GM10248 (cell line): ENCODE data around the gene EFHC1.
A peak's percentile ranks its signal among the peaks of the same experiment; 100 is the strongest.

Source experiments
- CTCF ChIA-PET: fragments of 300-600 bp; sonication (Branson Sonifier 250); formaldehyde crosslinking; extraction: SDS; loops from one replicate; lab custom pipeline; 2021; ENCODE audit warnings: antibody characterized with exemption; lab: Yijun Ruan, JAX
- POLR2A ChIA-PET: fragments of 350-650 bp; sonication (Branson Sonifier 250); formaldehyde crosslinking; extraction: SDS; loops from one replicate; lab custom pipeline; 2020; ENCODE audit warnings: antibody characterized with exemption; lab: Yijun Ruan, JAX
- DNase-seq: peaks from one replicate; pipeline ENCODE4 v3.0.0; 2012; ENCODE audit errors: extremely low spot score
- TF ChIP-seq, protein P1 (sequence below): IDR thresholded peaks from 2 replicates; pipeline ENCODE4 v1.5.1; 2012; ENCODE audit warnings: mild to moderate bottlenecking, low read depth; ENCODE audit errors: extremely low read depth, missing control alignments, control extremely low read depth

EFHC1 gene

DNA sequence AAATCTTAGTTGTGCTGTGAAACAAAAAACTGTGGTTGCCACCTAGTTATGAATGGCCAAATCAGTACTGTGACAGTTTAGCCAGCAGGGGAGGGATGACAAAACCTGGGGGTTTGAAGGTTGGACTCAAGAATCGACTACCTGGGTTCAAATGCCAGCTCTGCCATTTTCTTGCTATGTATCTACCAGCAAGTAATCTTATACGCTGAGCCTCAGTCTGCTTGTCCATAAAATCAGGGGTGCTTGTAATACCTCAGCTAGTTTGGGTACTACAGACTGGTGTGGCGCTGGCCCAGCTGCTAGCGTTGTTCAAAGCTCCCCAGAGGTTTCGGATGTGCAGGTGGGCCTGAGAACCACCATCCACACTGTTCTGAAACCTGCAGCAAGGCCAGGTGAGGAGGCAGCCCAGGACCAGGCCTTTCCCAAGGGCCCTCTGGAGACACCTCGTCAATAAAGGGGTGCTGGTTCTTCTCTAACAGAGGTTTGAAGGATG, 116.3 kb downstream of the EFHC1 start:
- peak; percentile 50 for DNase-seq
- TF ChIP-seq, protein P1, sequence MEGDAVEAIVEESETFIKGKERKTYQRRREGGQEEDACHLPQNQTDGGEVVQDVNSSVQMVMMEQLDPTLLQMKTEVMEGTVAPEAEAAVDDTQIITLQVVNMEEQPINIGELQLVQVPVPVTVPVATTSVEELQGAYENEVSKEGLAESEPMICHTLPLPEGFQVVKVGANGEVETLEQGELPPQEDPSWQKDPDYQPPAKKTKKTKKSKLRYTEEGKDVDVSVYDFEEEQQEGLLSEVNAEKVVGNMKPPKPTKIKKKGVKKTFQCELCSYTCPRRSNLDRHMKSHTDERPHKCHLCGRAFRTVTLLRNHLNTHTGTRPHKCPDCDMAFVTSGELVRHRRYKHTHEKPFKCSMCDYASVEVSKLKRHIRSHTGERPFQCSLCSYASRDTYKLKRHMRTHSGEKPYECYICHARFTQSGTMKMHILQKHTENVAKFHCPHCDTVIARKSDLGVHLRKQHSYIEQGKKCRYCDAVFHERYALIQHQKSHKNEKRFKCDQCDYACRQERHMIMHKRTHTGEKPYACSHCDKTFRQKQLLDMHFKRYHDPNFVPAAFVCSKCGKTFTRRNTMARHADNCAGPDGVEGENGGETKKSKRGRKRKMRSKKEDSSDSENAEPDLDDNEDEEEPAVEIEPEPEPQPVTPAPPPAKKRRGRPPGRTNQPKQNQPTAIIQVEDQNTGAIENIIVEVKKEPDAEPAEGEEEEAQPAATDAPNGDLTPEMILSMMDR: no peak
- POLR2A ChIA-PET: interaction anchor here (1.0 kb wide), 1 partner anchor 10 kb away, joined by 3 read pairs; no protein-coding TSS in a partner anchor
- CTCF ChIA-PET: interaction anchor here (0.8 to 3.9 kb wide), 9 partner anchors 8 to 120 kb away, joined by 3 to 20 read pairs (median 4); no protein-coding TSS in a partner anchor

GRCh38 chr6:52537001-52537753, 117.0 kb downstream of the EFHC1 start:
- TF ChIP-seq, protein P1: no peak
- ChIA-PET CTCF (interaction anchor here (1.2 to 3.9 kb wide), 7 partner anchors 9 to 120 kb away, joined by 3 to 20 read pairs (median 6); no protein-coding TSS in a partner anchor), POLR2A (interaction anchor here (0.9 kb wide), 1 partner anchor 267 kb away, joined by 3 read pairs; no protein-coding TSS in a partner anchor)
- peak; percentile 38 for DNase-seq

- TF ChIP-seq, protein P1: no peak
- CTCF ChIA-PET: interaction anchor here (1.2 to 3.9 kb wide), 7 partner anchors 8 to 58 kb away, joined by 3 to 11 read pairs (median 5); partner anchors contain the start of gene TRAM2
- no peak for DNase-seq
- POLR2A ChIA-PET: no interaction called here
These were observed 118.2 kb downstream of the EFHC1 start for GRCh38 chr6:52538252-52538900.

DNA sequence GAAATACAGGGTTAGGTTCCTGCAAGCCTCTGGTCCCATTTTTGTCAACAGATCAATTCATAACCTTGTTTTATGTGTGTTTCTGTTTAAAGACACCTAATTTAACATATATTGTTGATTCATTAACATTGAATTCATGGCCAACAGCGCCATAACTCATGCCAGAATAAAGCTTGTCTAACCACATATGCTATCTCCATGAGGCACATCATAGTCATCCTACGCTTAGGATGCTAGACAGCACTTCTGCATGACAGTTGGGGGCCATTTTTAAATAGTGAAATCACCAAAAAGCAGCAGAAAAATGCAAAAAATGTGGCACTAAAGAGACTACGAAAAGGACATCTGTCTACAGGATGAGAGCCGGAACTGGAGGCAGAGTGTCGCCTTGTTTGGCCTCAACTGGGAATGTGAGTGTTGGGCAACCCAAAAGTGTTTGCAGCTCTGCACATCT, 118.8 kb downstream of the EFHC1 start:
- TF ChIP-seq, protein P1: no peak
- ChIA-PET CTCF (interaction anchor here (1.3 to 1.8 kb wide), 3 partner anchors 8 to 38 kb away, joined by 3 to 6 read pairs (median 5); partner anchors contain the start of gene TRAM2), POLR2A (no interaction called here)
- no peak for DNase-seq

DNA sequence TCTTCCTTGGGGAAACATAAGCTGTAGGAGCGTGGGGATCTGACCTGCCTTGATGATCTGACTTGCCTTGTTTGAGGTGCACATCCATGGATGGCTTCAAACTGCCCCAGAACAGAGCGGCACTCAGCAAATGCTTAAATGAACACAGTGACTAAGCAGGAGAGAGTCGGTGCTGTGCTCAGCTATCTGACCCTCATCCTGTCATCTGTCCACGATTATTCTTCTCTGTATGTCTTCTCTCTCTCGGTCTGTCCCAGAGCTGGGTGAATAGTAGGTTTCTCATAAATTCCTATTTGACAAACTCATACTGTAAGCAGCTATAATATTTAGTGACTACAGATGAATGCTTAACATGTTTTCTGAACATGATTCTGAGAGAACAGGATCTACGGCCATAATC, 119.5 kb downstream of the EFHC1 start:
- POLR2A ChIA-PET: no interaction called here
- TF ChIP-seq, protein P1: no peak
- no peak for DNase-seq
- CTCF ChIA-PET: interaction anchor here (1.3 to 1.8 kb wide), 3 partner anchors 10 to 37 kb away, joined by 3 to 5 read pairs (median 5); partner anchors contain the start of gene TRAM2
